AML-193 (cell line): ENCODE results near the gene IL11RA.

Experiments used
- DNase-seq, 2 experiments: peaks; one replicate each; lab custom pipeline; 2025; lab: John Stamatoyannopoulos, UW

Gene IL11RA

GRCh38 chr9:34687276-34688030 is 35.5 kb downstream of the IL11RA start:
- DNase-seq: no peak

GRCh38 chr9:34688329-34689115 is 36.5 kb downstream of the IL11RA start:
- DNase-seq: no peak

GRCh38 chr9:34689116-34689470 is 37.1 kb downstream of the IL11RA start:
- DNase-seq: no peak

- no peak for DNase-seq
These were observed 37.5 kb downstream of the IL11RA start for GRCh38 chr9:34689512-34689911.

- peak in 1 of 2 experiments; percentile 7 for DNase-seq
These were observed 39.3 kb downstream of the IL11RA start, which contains the start of gene CCL19 for GRCh38 chr9:34690983-34691935. TSS of gene CCL19 (minus strand) at chr9:34691276. CDS start at chr9:34691139, 137 bp downstream.

GRCh38 chr9:34691936-34692315 is 39.9 kb downstream of the IL11RA start:
- DNase-seq: no peak

GRCh38 chr9:34693560-34693959 is 41.6 kb downstream of the IL11RA start:
- DNase-seq: no peak

GRCh38 chr9:34694811-34695210 is 42.8 kb downstream of the IL11RA start:
- DNase-seq: no peak

GRCh38 chr9:34701023-34701768 is 49.2 kb downstream of the IL11RA start:
- DNase-seq: no peak

GRCh38 chr9:34701769-34702736 is 50.1 kb downstream of the IL11RA start:
- DNase-seq: peak; percentile 32 to 59

- no peak for DNase-seq
These were observed 55.1 kb downstream of the IL11RA start for GRCh38 chr9:34707130-34707529.

- DNase-seq: no peak
These were observed 57.4 kb downstream of the IL11RA start for GRCh38 chr9:34709196-34709978.

- no peak for DNase-seq
These were observed 58.0 kb downstream of the IL11RA start, which contains the start of gene CCL21 for GRCh38 chr9:34710023-34710422. TSS of gene CCL21 (minus strand) at chr9:34710136. CDS start at chr9:34710066, 70 bp downstream.
